Liver (tissue), 3 donors: ENCODE results near the gene PAN3.

Source experiments
- CTCF ChIP-seq: fragments of 150-350 bp; IDR thresholded peaks from 2 replicates; pipeline ENCODE4 v1.5.1; 2017; ENCODE audit warnings: improper control_type of control experiment, low read depth, low read length; ENCODE audit not compliant: missing input control
- EGR1 ChIP-seq, 2 donors: IDR thresholded peaks; 2 replicates each; pipeline ENCODE4 v1.6.1; 2016 to 2018; ENCODE audit warnings: antibody characterized with exemption in 2 of 2, low read depth in 2 of 2
- GABPA ChIP-seq, 2 donors: IDR thresholded peaks in 1 of 2; conservative IDR thresholded peaks in 1 of 2; 2 replicates each; pipeline ENCODE4 v1.6.1; 2016; ENCODE audit warnings: antibody characterized with exemption in 2 of 2, mild to moderate bottlenecking in 1 of 2, moderate library complexity in 1 of 2
- REST ChIP-seq: IDR thresholded peaks from 2 replicates; pipeline ENCODE4 v1.6.1; 2016; ENCODE audit warnings: antibody characterized with exemption, mild to moderate bottlenecking
- TF ChIP-seq, protein P1 (sequence below): IDR thresholded peaks from 2 replicates; pipeline ENCODE4 v1.6.1; 2016; ENCODE audit warnings: antibody characterized with exemption
- donor health status: healthy.
- donor health status: healthy.

- TF ChIP-seq GABPA (IDR thresholded peaks at IDR 0.05 in 1 of 2, conservative IDR thresholded peaks at IDR 0.05 in 1 of 2) (no peak), CTCF (no peak), REST (no peak), EGR1 (IDR thresholded peaks at IDR 0.05; ENCODE audit: low read depth in 2 of 2) (no peak)
- TF ChIP-seq, protein P1, sequence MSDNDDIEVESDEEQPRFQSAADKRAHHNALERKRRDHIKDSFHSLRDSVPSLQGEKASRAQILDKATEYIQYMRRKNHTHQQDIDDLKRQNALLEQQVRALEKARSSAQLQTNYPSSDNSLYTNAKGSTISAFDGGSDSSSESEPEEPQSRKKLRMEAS = no peak
Observed at GRCh38 chr13:28117689-28118377, 20.5 kb upstream of the PAN3 start.
